ENCODE data around the gene SLC22A15. TPM values are rescaled to one million over a fixed set of nuclear protein-coding genes. Genes with fewer than 3 reads are reported as not detected.

SLC22A15 gene
- total RNA-seq, 2 experiments from 2014 or later: 0.08 to 0.22 TPM

DNA sequence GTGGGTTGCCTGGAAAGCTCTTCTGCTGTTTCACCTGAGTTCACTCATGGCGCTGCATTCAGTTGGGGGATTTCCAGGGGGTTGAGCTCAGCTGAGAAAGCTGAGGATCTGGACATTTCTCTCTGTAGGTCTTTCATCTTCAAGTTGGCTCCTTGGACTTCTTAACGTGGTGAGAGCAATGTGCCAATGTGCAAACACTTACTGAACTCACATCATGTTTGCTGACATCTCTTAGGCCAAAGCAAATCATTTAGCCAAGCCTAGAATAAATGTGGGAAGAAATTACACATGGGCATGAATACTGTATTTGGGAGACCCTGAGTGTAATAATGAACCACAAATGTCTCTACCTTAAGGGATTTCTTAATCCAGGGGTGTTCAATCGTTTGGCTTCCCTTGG lies 42.7 kb upstream of the SLC22A15 start:
- no peaks in the 10 kb centered on the region for H3K36me3 ChIP-seq (ENCODE audit: insufficient read depth, low read length)
- no peaks in the 10 kb centered on the region for H3K36me3 Mint-ChIP-seq (ENCODE audit: low read depth)
- no peak overlapping the region for H3K4me3 Mint-ChIP-seq
- no peak overlapping the region for H3K4me3 ChIP-seq (ENCODE audit: low read length)
- no peak overlapping the region for H3K27ac ChIP-seq (ENCODE audit: low read depth in 1 of 2, low read length in 2 of 2)
- ChIA-PET CTCF (no interaction called here), POLR2A (interaction anchor here (1.6 kb wide), 1 partner anchor 14 kb away, joined by 3 read pairs; no protein-coding TSS in a partner anchor)
- no peak overlapping the region for H3K27ac Mint-ChIP-seq
- H3K27me3 Mint-ChIP-seq: peaks cover 10% of the 10 kb centered on the region
- H3K27me3 ChIP-seq (ENCODE audit: control insufficient read depth in 1 of 2, insufficient read depth in 2 of 2, low read length in 2 of 2): no peaks in the 10 kb centered on the region
- no peaks in the 10 kb centered on the region for H3K4me1 ChIP-seq (ENCODE audit: insufficient read depth, low read length)
- no peaks in the 10 kb centered on the region for H3K9me3 ChIP-seq (ENCODE audit: control insufficient read depth in 1 of 2, insufficient read depth in 1 of 2, low read length in 2 of 2)
- H3K4me1 Mint-ChIP-seq (ENCODE audit: low read depth): no peaks in the 10 kb centered on the region
- H3K9me3 Mint-ChIP-seq: peaks cover 3% of the 10 kb centered on the region
- ATAC-seq (ENCODE audit: poor library complexity) (no peak), DNase-seq (no peak)
- intact Hi-C loops (cut with DNase I, micrococcal nuclease): no loop called here
- TF ChIP-seq, protein P1, sequence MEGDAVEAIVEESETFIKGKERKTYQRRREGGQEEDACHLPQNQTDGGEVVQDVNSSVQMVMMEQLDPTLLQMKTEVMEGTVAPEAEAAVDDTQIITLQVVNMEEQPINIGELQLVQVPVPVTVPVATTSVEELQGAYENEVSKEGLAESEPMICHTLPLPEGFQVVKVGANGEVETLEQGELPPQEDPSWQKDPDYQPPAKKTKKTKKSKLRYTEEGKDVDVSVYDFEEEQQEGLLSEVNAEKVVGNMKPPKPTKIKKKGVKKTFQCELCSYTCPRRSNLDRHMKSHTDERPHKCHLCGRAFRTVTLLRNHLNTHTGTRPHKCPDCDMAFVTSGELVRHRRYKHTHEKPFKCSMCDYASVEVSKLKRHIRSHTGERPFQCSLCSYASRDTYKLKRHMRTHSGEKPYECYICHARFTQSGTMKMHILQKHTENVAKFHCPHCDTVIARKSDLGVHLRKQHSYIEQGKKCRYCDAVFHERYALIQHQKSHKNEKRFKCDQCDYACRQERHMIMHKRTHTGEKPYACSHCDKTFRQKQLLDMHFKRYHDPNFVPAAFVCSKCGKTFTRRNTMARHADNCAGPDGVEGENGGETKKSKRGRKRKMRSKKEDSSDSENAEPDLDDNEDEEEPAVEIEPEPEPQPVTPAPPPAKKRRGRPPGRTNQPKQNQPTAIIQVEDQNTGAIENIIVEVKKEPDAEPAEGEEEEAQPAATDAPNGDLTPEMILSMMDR (IDR thresholded peaks at IDR 0.05): no peak

DNA sequence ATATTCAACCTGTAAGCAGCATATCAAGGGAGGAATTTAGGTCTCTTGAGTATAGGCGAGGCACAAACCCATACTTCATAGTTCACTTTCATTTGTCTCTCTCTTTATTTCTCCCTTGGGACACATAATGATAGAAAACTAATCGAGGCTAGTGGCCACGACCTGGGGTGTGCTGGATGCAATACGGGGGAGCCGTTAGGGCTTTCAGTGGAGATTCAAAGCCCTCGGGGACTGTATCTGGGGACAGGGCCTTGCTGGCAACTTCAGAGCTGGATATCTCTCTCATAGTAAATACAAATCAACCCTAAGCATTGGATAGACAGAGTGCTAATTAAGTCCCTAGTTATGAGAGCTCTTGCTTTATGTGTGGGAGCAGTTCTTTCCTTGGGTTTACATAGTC lies 36.9 kb upstream of the SLC22A15 start:
- no peaks in the 10 kb centered on the region for H3K36me3 Mint-ChIP-seq (ENCODE audit: low read depth)
- ChIA-PET CTCF (no interaction called here), POLR2A (no interaction called here)
- Histone ChIP-seq H3K9me3 (ENCODE audit: control insufficient read depth in 1 of 2, insufficient read depth in 1 of 2, low read length in 2 of 2) (no peaks in the 10 kb centered on the region), H3K36me3 (ENCODE audit: insufficient read depth, low read length) (no peaks in the 10 kb centered on the region), H3K27me3 (ENCODE audit: control insufficient read depth in 1 of 2, insufficient read depth in 2 of 2, low read length in 2 of 2) (no peaks in the 10 kb centered on the region), H3K4me3 (ENCODE audit: low read length) (no peak overlapping the region), H3K4me1 (ENCODE audit: insufficient read depth, low read length) (no peaks in the 10 kb centered on the region), H3K27ac (ENCODE audit: low read depth in 1 of 2, low read length in 2 of 2) (no peak overlapping the region)
- peaks cover 8% of the 10 kb centered on the region for H3K27me3 Mint-ChIP-seq
- H3K27ac Mint-ChIP-seq: no peak overlapping the region
- H3K4me3 Mint-ChIP-seq: no peak overlapping the region
- intact Hi-C loops (cut with DNase I, micrococcal nuclease): no loop called here
- no peak for DNase-seq
- TF ChIP-seq, protein P1 (IDR thresholded peaks at IDR 0.05): no peak
- ATAC-seq (ENCODE audit: poor library complexity): no peak
- peaks cover 3% of the 10 kb centered on the region for H3K9me3 Mint-ChIP-seq
- no peaks in the 10 kb centered on the region for H3K4me1 Mint-ChIP-seq (ENCODE audit: low read depth)

DNA sequence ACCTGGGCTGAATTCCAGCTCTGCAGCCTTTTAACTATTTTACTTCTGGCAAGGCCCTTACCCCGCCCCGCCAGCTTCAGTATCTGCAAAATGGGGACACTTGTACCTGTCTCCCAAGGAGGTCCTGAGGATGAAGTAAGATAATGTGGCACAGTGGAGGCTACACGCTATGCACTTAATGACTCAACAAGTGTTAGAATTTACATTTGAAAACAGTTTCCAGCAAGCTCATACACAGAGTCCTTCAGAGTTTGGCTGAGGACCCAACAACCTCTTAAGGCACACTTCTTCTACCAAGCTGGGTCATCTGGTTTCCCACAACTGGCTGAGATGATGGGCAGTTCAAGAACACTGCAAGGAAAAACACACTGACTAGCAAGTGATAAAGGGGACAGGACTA lies 30.2 kb upstream of the SLC22A15 start:
- H3K36me3 ChIP-seq (ENCODE audit: insufficient read depth, low read length): no peaks in the 10 kb centered on the region
- ChIA-PET POLR2A (no interaction called here), CTCF (no interaction called here)
- TF ChIP-seq, protein P1 (IDR thresholded peaks at IDR 0.05): no peak
- H3K27ac Mint-ChIP-seq: no peak overlapping the region
- H3K4me1 ChIP-seq (ENCODE audit: insufficient read depth, low read length): no peaks in the 10 kb centered on the region
- no peak for DNase-seq
- H3K27me3 Mint-ChIP-seq: peaks cover 26% of the 10 kb centered on the region
- H3K9me3 Mint-ChIP-seq: no peaks in the 10 kb centered on the region
- H3K4me3 ChIP-seq (ENCODE audit: low read length): no peak overlapping the region
- no peaks in the 10 kb centered on the region for H3K36me3 Mint-ChIP-seq (ENCODE audit: low read depth)
- no peaks in the 10 kb centered on the region for H3K27me3 ChIP-seq (ENCODE audit: control insufficient read depth in 1 of 2, insufficient read depth in 2 of 2, low read length in 2 of 2)
- ATAC-seq (ENCODE audit: poor library complexity): no peak
- no peaks in the 10 kb centered on the region for H3K9me3 ChIP-seq (ENCODE audit: control insufficient read depth in 1 of 2, insufficient read depth in 1 of 2, low read length in 2 of 2)
- H3K4me1 Mint-ChIP-seq (ENCODE audit: low read depth): no peaks in the 10 kb centered on the region
- intact Hi-C loops (cut with DNase I, micrococcal nuclease): no loop called here
- H3K27ac ChIP-seq (ENCODE audit: low read depth in 1 of 2, low read length in 2 of 2): no peak overlapping the region
- no peak overlapping the region for H3K4me3 Mint-ChIP-seq
